ENCODE measurements around the gene ATG16L1. TPM values are rescaled to one million over a fixed set of nuclear protein-coding genes. Genes with fewer than 3 reads are reported as not detected.
A peak's percentile ranks its signal among the peaks of the same experiment; 100 is the strongest.

Gene ATG16L1
- total RNA-seq, 5 donors from 2014 or later (not counting 1 experiment from before 2014, with no cell fraction given): 73.9 to 117 (median 83.4) TPM

DNA sequence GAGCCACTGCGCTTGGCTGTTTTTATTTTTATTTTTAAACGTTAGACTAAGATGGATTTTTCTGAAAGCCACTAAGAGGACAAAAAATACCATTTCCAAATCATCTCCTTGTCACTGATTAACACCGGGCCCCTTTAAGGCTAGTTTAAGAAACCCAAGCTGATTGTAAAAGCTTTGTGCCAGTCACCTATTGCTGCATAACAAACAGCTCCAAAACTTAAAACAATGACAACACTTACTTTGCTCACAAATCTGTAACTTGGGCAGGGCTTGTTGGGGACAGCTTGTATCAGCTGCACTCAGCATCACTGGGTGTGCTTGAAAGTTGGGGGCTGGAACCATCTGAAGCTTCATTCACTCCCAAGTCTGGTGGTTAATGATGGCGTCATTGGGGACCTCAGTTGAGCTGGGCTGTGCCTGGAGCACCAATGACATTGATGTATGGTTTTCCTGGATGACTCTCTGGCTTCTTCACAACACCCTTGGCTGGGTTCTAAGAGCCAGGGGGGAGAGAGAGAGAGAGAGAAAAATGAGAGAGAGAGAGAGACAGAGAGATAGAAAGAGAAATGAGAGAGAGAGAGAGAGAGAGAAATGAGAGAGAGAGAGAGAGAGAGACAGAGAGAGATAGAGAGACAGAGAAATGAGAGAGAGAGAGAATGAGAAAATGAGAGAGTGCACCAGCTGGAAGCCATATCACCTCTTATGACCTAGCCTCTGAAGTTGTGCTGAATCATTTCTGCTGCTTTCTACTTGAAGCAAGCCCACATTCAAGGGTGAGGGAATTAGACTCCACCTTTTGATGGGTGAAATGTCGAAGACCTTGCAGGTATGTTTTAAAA is 26.0 kb upstream of the ATG16L1 start:
- H3K4me3 ChIP-seq (ENCODE audit: control insufficient read depth in 1 of 2, extremely low read depth in 1 of 2, low read length in 1 of 2): no peak overlapping the region
- Mint-ChIP-seq H3K27ac (peak overlapping the region in 1 of 2 donors; percentile 48), H3K4me1 (peaks cover 0 to 11% (median 6%) of the 10 kb centered on the region in 3 donors), H3K9me3 (no peaks in the 10 kb centered on the region), H3K4me3 (no peak overlapping the region), H3K36me3 (no peaks in the 10 kb centered on the region), H3K27me3 (no peaks in the 10 kb centered on the region)
- no peak overlapping the region for H3K27ac ChIP-seq (ENCODE audit: low read length)
- no peaks in the 10 kb centered on the region for H3K36me3 ChIP-seq (ENCODE audit: control insufficient read depth in 2 of 2, extremely low read depth in 1 of 2, insufficient read depth in 1 of 2, low read length in 1 of 2)
- WGBS (ENCODE audit: insufficient coverage): 100% methylated on average over 2 of the region's 5 CpGs
- ATAC-seq (replicated peaks in 1 of 4) (no peak), DNase-seq (no peak)
- no peaks in the 10 kb centered on the region for H3K27me3 ChIP-seq (replicated peaks in 1 of 2; ENCODE audit: control insufficient read depth in 2 of 2, extremely low read depth in 1 of 2, insufficient read depth in 2 of 2, low read length in 1 of 2)
- no peaks in the 10 kb centered on the region for H3K9me3 ChIP-seq
- POLR2A ChIA-PET: no interaction called here
- peaks cover 0 to 8% of the 10 kb centered on the region in 2 experiments for H3K4me1 ChIP-seq (ENCODE audit: control insufficient read depth in 1 of 2, extremely low read depth in 1 of 2, insufficient read depth in 2 of 2, low read length in 2 of 2)
- CTCF ChIA-PET: interaction anchor here (0.6 to 0.7 kb wide), 2 partner anchors 91 to 379 kb away, joined by 3 to 4 read pairs; no protein-coding TSS in a partner anchor

DNA sequence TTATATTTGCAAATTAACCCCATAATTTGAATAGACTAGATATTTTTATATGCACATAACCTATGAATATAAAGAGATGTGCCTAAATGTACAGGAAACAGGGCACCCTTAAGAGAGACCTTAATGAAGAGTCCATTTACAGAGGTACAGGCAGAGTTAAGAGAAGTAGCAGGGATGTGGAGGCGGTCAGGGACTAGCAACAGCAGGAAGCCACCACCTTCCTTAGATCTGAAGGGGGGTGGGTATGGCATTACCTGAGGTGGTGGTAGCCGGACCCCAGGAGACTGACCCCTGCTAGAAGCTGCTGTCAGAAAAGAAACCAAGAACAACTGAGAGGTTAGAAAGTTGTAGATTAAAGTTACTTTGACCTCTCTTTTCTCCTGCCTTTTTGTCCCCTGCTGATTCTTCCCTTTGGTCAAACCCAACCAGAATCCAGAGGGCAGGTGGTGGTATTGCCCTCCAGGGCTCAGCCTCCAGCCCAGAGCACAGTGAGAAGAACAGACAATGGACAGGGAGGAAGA is 24.9 kb upstream of the ATG16L1 start:
- peaks cover 0 to 18% (median 12%) of the 10 kb centered on the region in 3 donors for H3K4me1 Mint-ChIP-seq
- Histone ChIP-seq H3K27ac (ENCODE audit: low read length) (no peak overlapping the region), H3K36me3 (ENCODE audit: control insufficient read depth in 2 of 2, extremely low read depth in 1 of 2, insufficient read depth in 1 of 2, low read length in 1 of 2) (no peaks in the 10 kb centered on the region), H3K4me3 (ENCODE audit: control insufficient read depth in 1 of 2, extremely low read depth in 1 of 2, low read length in 1 of 2) (no peak overlapping the region), H3K9me3 (no peaks in the 10 kb centered on the region), H3K4me1 (ENCODE audit: control insufficient read depth in 1 of 2, extremely low read depth in 1 of 2, insufficient read depth in 2 of 2, low read length in 2 of 2) (peaks cover 0 to 19% of the 10 kb centered on the region in 2 experiments), H3K27me3 (replicated peaks in 1 of 2; ENCODE audit: control insufficient read depth in 2 of 2, extremely low read depth in 1 of 2, insufficient read depth in 2 of 2, low read length in 1 of 2) (no peaks in the 10 kb centered on the region)
- H3K27ac Mint-ChIP-seq: no peak overlapping the region
- H3K36me3 Mint-ChIP-seq: no peaks in the 10 kb centered on the region
- CTCF ChIA-PET: no interaction called here
- DNase-seq (no peak), ATAC-seq (replicated peaks in 1 of 4) (no peak)
- no peaks in the 10 kb centered on the region for H3K27me3 Mint-ChIP-seq
- WGBS (ENCODE audit: insufficient coverage): no CpG with 5 or more reads among the region's 2 CpGs
- POLR2A ChIA-PET: no interaction called here
- H3K9me3 Mint-ChIP-seq: no peaks in the 10 kb centered on the region
- H3K4me3 Mint-ChIP-seq: no peak overlapping the region

- no peaks in the 10 kb centered on the region for H3K36me3 Mint-ChIP-seq
- ATAC-seq (replicated peaks in 1 of 4): no peak
- no peaks in the 10 kb centered on the region for H3K27me3 Mint-ChIP-seq
- H3K4me1 Mint-ChIP-seq: peaks cover 0 to 18% (median 12%) of the 10 kb centered on the region in 3 donors
- no peaks in the 10 kb centered on the region for H3K9me3 Mint-ChIP-seq
- ChIA-PET POLR2A (no interaction called here), CTCF (no interaction called here)
- H3K27ac Mint-ChIP-seq: no peak overlapping the region
- DNase-seq: no peak
- peaks cover 0 to 28% of the 10 kb centered on the region in 2 experiments for H3K4me1 ChIP-seq (ENCODE audit: control insufficient read depth in 1 of 2, extremely low read depth in 1 of 2, insufficient read depth in 2 of 2, low read length in 2 of 2)
- H3K27ac ChIP-seq (ENCODE audit: low read length): no peak overlapping the region
- no peak overlapping the region for H3K4me3 ChIP-seq (ENCODE audit: control insufficient read depth in 1 of 2, extremely low read depth in 1 of 2, low read length in 1 of 2)
- WGBS (ENCODE audit: insufficient coverage): no CpG with 5 or more reads among the region's 7 CpGs
- H3K4me3 Mint-ChIP-seq: no peak overlapping the region
- no peaks in the 10 kb centered on the region for H3K27me3 ChIP-seq (replicated peaks in 1 of 2; ENCODE audit: control insufficient read depth in 2 of 2, extremely low read depth in 1 of 2, insufficient read depth in 2 of 2, low read length in 1 of 2)
- no peaks in the 10 kb centered on the region for H3K9me3 ChIP-seq
- no peaks in the 10 kb centered on the region for H3K36me3 ChIP-seq (ENCODE audit: control insufficient read depth in 2 of 2, extremely low read depth in 1 of 2, insufficient read depth in 1 of 2, low read length in 1 of 2)
These were observed 24.0 kb upstream of the ATG16L1 start for GRCh38 chr2:233227346-233227978.

GRCh38 chr2:233228376-233228775 is 23.1 kb upstream of the ATG16L1 start:
- Mint-ChIP-seq H3K27me3 (no peaks in the 10 kb centered on the region), H3K36me3 (no peaks in the 10 kb centered on the region), H3K27ac (no peak overlapping the region), H3K4me3 (no peak overlapping the region), H3K9me3 (no peaks in the 10 kb centered on the region), H3K4me1 (peaks cover 0 to 21% (median 12%) of the 10 kb centered on the region in 3 donors)
- DNase-seq (no peak), ATAC-seq (replicated peaks in 1 of 4) (no peak)
- Histone ChIP-seq H3K4me3 (ENCODE audit: control insufficient read depth in 1 of 2, extremely low read depth in 1 of 2, low read length in 1 of 2) (no peak overlapping the region), H3K27ac (ENCODE audit: low read length) (no peak overlapping the region), H3K27me3 (replicated peaks in 1 of 2; ENCODE audit: control insufficient read depth in 2 of 2, extremely low read depth in 1 of 2, insufficient read depth in 2 of 2, low read length in 1 of 2) (no peaks in the 10 kb centered on the region), H3K36me3 (ENCODE audit: control insufficient read depth in 2 of 2, extremely low read depth in 1 of 2, insufficient read depth in 1 of 2, low read length in 1 of 2) (no peaks in the 10 kb centered on the region), H3K4me1 (ENCODE audit: control insufficient read depth in 1 of 2, extremely low read depth in 1 of 2, insufficient read depth in 2 of 2, low read length in 2 of 2) (peaks cover 0 to 31% of the 10 kb centered on the region in 2 experiments), H3K9me3 (no peaks in the 10 kb centered on the region)
- WGBS (ENCODE audit: insufficient coverage): no CpG with 5 or more reads among the region's 3 CpGs
- ChIA-PET POLR2A (interaction anchor here in 1 of 2 donors (0.6 kb wide), 2 partner anchors 168 to 1186 kb away, joined by 5 to 10 read pairs; partner anchors contain the start of gene INPP5D), CTCF (interaction anchor here in 1 of 2 donors (0.6 kb wide), 2 partner anchors 27 to 43 kb away, joined by 3 to 4 read pairs; no protein-coding TSS in a partner anchor)

DNA sequence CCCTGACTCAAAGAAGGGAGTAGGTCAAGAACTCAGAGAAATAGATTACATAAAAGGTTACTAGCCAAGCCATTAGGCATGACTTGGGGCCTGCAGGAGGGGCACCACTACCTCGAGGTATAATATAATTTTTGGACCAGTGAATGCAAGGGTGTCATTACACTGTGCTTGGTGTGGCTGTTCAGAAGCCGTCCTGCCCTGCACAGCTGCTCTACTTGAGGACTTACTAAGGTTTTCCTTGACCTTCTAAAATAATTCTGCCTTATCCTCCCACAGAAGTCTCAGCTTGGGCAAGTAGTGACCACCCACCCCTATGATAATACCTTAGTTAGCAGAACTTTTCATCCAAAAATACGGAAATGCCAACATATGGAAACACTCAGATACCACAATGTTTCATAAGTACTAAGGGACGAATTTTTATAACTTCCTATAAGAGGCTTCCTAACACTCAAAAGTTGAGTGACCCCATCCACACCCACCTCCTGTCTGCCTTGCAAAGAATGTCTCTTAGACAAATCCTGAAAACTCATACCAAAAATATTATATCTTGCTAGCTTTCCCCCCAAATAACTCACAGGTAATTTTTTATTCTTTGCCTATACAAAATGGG is 17.7 kb upstream of the ATG16L1 start:
- Histone ChIP-seq H3K27ac (ENCODE audit: low read length) (peak overlapping the region; percentile 39), H3K27me3 (replicated peaks in 1 of 2; ENCODE audit: control insufficient read depth in 2 of 2, extremely low read depth in 1 of 2, insufficient read depth in 2 of 2, low read length in 1 of 2) (no peaks in the 10 kb centered on the region), H3K9me3 (no peaks in the 10 kb centered on the region), H3K36me3 (ENCODE audit: control insufficient read depth in 2 of 2, extremely low read depth in 1 of 2, insufficient read depth in 1 of 2, low read length in 1 of 2) (no peaks in the 10 kb centered on the region), H3K4me1 (ENCODE audit: control insufficient read depth in 1 of 2, extremely low read depth in 1 of 2, insufficient read depth in 2 of 2, low read length in 2 of 2) (peaks cover 0 to 77% of the 10 kb centered on the region in 2 experiments), H3K4me3 (ENCODE audit: control insufficient read depth in 1 of 2, extremely low read depth in 1 of 2, low read length in 1 of 2) (no peak overlapping the region)
- ChIA-PET CTCF (interaction anchor here (0.6 to 1.2 kb wide), 6 partner anchors 10 to 624 kb away, joined by 3 to 5 read pairs (median 3); partner anchors contain the start of gene ATG16L1 (in 1 of the 2)), POLR2A (no interaction called here)
- Mint-ChIP-seq H3K4me3 (no peak overlapping the region), H3K36me3 (no peaks in the 10 kb centered on the region), H3K9me3 (no peaks in the 10 kb centered on the region), H3K27me3 (no peaks in the 10 kb centered on the region), H3K4me1 (peaks cover 27 to 50% (median 35%) of the 10 kb centered on the region in 3 donors), H3K27ac (peak overlapping the region; percentile 77 to 88)
- 52% methylated on average over 3 of the region's 4 CpGs for WGBS (ENCODE audit: insufficient coverage)
- ATAC-seq (replicated peaks in 1 of 4): no peak
- no peak for DNase-seq

GRCh38 chr2:233234264-233234663 is 17.2 kb upstream of the ATG16L1 start:
- Histone ChIP-seq H3K27me3 (replicated peaks in 1 of 2; ENCODE audit: control insufficient read depth in 2 of 2, extremely low read depth in 1 of 2, insufficient read depth in 2 of 2, low read length in 1 of 2) (no peaks in the 10 kb centered on the region), H3K4me1 (ENCODE audit: control insufficient read depth in 1 of 2, extremely low read depth in 1 of 2, insufficient read depth in 2 of 2, low read length in 2 of 2) (peaks cover 0 to 83% of the 10 kb centered on the region in 2 experiments), H3K36me3 (ENCODE audit: control insufficient read depth in 2 of 2, extremely low read depth in 1 of 2, insufficient read depth in 1 of 2, low read length in 1 of 2) (no peaks in the 10 kb centered on the region), H3K4me3 (ENCODE audit: control insufficient read depth in 1 of 2, extremely low read depth in 1 of 2, low read length in 1 of 2) (no peak overlapping the region), H3K27ac (ENCODE audit: low read length) (peak overlapping the region; percentile 39), H3K9me3 (no peaks in the 10 kb centered on the region)
- POLR2A ChIA-PET: no interaction called here
- ATAC-seq (replicated peaks in 1 of 4): no peak
- no CpG with 5 or more reads among the region's 2 CpGs for WGBS (ENCODE audit: insufficient coverage)
- peak overlapping the region; percentile 77 to 88 for H3K27ac Mint-ChIP-seq
- peaks cover 32 to 56% (median 41%) of the 10 kb centered on the region in 3 donors for H3K4me1 Mint-ChIP-seq
- CTCF ChIA-PET: interaction anchor here in 1 of 2 donors (1.0 to 1.2 kb wide), 2 partner anchors 9 to 17 kb away, joined by 3 read pairs; partner anchors contain the start of gene ATG16L1
- no peaks in the 10 kb centered on the region for H3K9me3 Mint-ChIP-seq
- H3K36me3 Mint-ChIP-seq: no peaks in the 10 kb centered on the region
- H3K27me3 Mint-ChIP-seq: no peaks in the 10 kb centered on the region
- peak in 2 of 35 experiments; percentile 8 to 42 for DNase-seq
- no peak overlapping the region for H3K4me3 Mint-ChIP-seq
